Lower leg skin (tissue), 3 donors: ENCODE results near the gene DNAH12.

ENCODE experiments used
- POLR2A ChIP-seq, 2 donors: fragments of 450-650 bp; IDR thresholded peaks; one replicate each; pipeline ENCODE4 v1.6.1; 2016 to 2017; ENCODE audit warnings: antibody characterized with exemption in 2 of 2, mild to moderate bottlenecking in 1 of 2, moderate library complexity in 1 of 2
- TF ChIP-seq, protein P1 (sequence below), 3 donors: fragments of 450-650 bp; IDR thresholded peaks; one replicate each; pipeline ENCODE4 v1.5.1; 2016; ENCODE audit warnings: antibody characterized with exemption in 3 of 3, mild to moderate bottlenecking in 3 of 3, moderate library complexity in 2 of 3

DNA sequence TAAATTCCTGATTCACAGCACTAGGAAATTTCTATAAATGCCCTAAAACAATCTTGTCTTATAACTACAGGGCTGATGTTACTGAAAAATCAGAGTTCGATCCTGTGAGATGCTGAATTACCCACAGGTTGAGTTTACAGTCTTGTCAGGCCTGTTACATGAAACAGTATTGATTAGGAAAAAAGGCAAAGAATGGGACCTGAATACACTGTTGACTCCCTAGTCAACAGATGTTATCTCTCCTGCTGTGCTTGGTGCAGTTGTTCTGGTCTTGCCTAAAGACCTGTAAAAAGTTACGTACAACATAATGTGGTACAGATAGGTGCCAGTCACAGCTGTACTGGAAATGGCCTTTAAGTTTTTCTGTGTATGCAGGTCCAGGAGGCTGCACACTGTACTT lies 160.3 kb downstream of the DNAH12 start:
- TF ChIP-seq, protein P1, sequence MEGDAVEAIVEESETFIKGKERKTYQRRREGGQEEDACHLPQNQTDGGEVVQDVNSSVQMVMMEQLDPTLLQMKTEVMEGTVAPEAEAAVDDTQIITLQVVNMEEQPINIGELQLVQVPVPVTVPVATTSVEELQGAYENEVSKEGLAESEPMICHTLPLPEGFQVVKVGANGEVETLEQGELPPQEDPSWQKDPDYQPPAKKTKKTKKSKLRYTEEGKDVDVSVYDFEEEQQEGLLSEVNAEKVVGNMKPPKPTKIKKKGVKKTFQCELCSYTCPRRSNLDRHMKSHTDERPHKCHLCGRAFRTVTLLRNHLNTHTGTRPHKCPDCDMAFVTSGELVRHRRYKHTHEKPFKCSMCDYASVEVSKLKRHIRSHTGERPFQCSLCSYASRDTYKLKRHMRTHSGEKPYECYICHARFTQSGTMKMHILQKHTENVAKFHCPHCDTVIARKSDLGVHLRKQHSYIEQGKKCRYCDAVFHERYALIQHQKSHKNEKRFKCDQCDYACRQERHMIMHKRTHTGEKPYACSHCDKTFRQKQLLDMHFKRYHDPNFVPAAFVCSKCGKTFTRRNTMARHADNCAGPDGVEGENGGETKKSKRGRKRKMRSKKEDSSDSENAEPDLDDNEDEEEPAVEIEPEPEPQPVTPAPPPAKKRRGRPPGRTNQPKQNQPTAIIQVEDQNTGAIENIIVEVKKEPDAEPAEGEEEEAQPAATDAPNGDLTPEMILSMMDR (IDR thresholded peaks at IDR 0.05) = no peak
- no peak for TF ChIP-seq POLR2A (IDR thresholded peaks at IDR 0.05)
